HG02623 (cell line): ENCODE data around the gene TSHZ1.
"Not testable (repeated sequence)": the region's sequence is repeated elsewhere in the genome, so short reads cannot be mapped to it uniquely, and the experiment has no call there.

ENCODE experiments used
- ATAC-seq: cut with Tn5 transposase; IDR thresholded peaks from one replicate; pipeline ENCODE4 v1.9.1; 2021; ENCODE audit warnings: moderate library complexity; ENCODE audit not compliant: unreplicated experiment

TSHZ1 gene

GRCh38 chr18:75291460-75291859, 80.9 kb downstream of the TSHZ1 start:
- ATAC-seq: no peak

- no peak for ATAC-seq
Observed at GRCh38 chr18:75293591-75293990, 83.0 kb downstream of the TSHZ1 start.

GRCh38 chr18:75297731-75298130, 87.1 kb downstream of the TSHZ1 start:
- no peak for ATAC-seq

GRCh38 chr18:75304678-75305557, 94.3 kb downstream of the TSHZ1 start:
- ATAC-seq: no peak

GRCh38 chr18:75305984-75306383, 95.4 kb downstream of the TSHZ1 start:
- ATAC-seq: no peak

- ATAC-seq: no peak
Observed at GRCh38 chr18:75307530-75307929, 96.9 kb downstream of the TSHZ1 start.

GRCh38 chr18:75309564-75309963, 99.0 kb downstream of the TSHZ1 start:
- no peak for ATAC-seq

- no peak for ATAC-seq
Observed at GRCh38 chr18:75314117-75314516, 103.5 kb downstream of the TSHZ1 start.

GRCh38 chr18:75314606-75315005, 104.0 kb downstream of the TSHZ1 start:
- ATAC-seq: no peak

GRCh38 chr18:75316223-75316622, 105.6 kb downstream of the TSHZ1 start:
- no peak for ATAC-seq

GRCh38 chr18:75316826-75317225, 106.2 kb downstream of the TSHZ1 start:
- no peak for ATAC-seq

GRCh38 chr18:75317300-75317699, 106.7 kb downstream of the TSHZ1 start:
- ATAC-seq: no peak

GRCh38 chr18:75317703-75318102, 107.1 kb downstream of the TSHZ1 start:
- no peak for ATAC-seq

- no peak for ATAC-seq
Observed at GRCh38 chr18:75319905-75320304, 109.3 kb downstream of the TSHZ1 start.

GRCh38 chr18:75320506-75320905, 109.9 kb downstream of the TSHZ1 start:
- ATAC-seq: no peak

- ATAC-seq: no peak
Observed at GRCh38 chr18:75321431-75321830, 110.8 kb downstream of the TSHZ1 start.

GRCh38 chr18:75322206-75322605, 111.6 kb downstream of the TSHZ1 start:
- ATAC-seq: no peak

- no peak for ATAC-seq
Observed at GRCh38 chr18:75323821-75324585, 113.4 kb downstream of the TSHZ1 start.

- no peak for ATAC-seq
Observed at GRCh38 chr18:75324686-75325257, 114.2 kb downstream of the TSHZ1 start.

GRCh38 chr18:75329753-75330152, 119.2 kb downstream of the TSHZ1 start:
- not testable (repeated sequence) for ATAC-seq

- ATAC-seq: no peak
Observed at GRCh38 chr18:75330308-75330707, 119.7 kb downstream of the TSHZ1 start.

GRCh38 chr18:75334869-75335268, 124.3 kb downstream of the TSHZ1 start:
- no peak for ATAC-seq
